Cardiac muscle cell (in vitro differentiated cells and primary cell): ENCODE measurements around the gene CAMK1G. TPM values are rescaled to one million over a fixed set of nuclear protein-coding genes. Genes with fewer than 3 reads are reported as not detected.
A peak's percentile ranks its signal among the peaks of the same experiment; 100 is the strongest.

Experiments
- DNase-seq, 2 donors: peaks; one replicate each; pipeline versions ENCODE4 v3.0.0 to v3.0.0-alpha.2; 2010 to 2017; ENCODE audit warnings: low read depth in 1 of 2, low spot score in 1 of 2
- H3K27ac ChIP-seq: fragments of 200-600 bp; sonication (generic); 2 replicates; pipeline ENCODE4 v1.5.1; 2016
- H3K27me3 ChIP-seq: fragments of 200-600 bp; sonication (generic); 2 replicates; pipeline ENCODE4 v1.6.0; 2016; ENCODE audit warnings: control low read depth
- H3K36me3 ChIP-seq: fragments of 200-600 bp; sonication (generic); 2 replicates; pipeline ENCODE4 v1.5.1; 2016; ENCODE audit warnings: control low read depth
- H3K4me1 ChIP-seq: fragments of 200-600 bp; sonication (generic); 2 replicates; pipeline ENCODE4 v1.8.1; 2017; ENCODE audit warnings: low read depth, mild to moderate bottlenecking, mixed run types
- H3K4me3 ChIP-seq: fragments of 200-600 bp; sonication (generic); 2 replicates; pipeline ENCODE4 v1.5.1; 2016; ENCODE audit warnings: mild to moderate bottlenecking
- H3K9me3 ChIP-seq: fragments of 200-600 bp; sonication (generic); 2 replicates; pipeline ENCODE4 v1.5.1; 2017; ENCODE audit warnings: low read depth, mild to moderate bottlenecking, control low read depth
- polyA plus RNA-seq: library from polyadenylated mRNA; unstranded; fragments of >200 nt; fragmentation: Nextera tagmentation; extraction: Ambion mirVana; gene quantifications from 2 replicates; pipeline ENCODE4 v1.2.1, GENCODE V29; 2016
- total RNA-seq: library from RNA; depleted of rRNA; stranded (reverse); fragments of >200 nt; gene quantifications from 2 replicates; pipeline ENCODE4 v1.2.3, GENCODE V29; 2016
- TF ChIP-seq, protein P1 (sequence below): IDR thresholded peaks from 2 replicates; pipeline ENCODE4 v1.5.1; 2012; ENCODE audit warnings: low read depth, mild to moderate bottlenecking, low read length

CAMK1G gene
- total and polyA plus RNA-seq, 2 experiments from 2014 or later: 5.0 to 8.5 TPM

DNA sequence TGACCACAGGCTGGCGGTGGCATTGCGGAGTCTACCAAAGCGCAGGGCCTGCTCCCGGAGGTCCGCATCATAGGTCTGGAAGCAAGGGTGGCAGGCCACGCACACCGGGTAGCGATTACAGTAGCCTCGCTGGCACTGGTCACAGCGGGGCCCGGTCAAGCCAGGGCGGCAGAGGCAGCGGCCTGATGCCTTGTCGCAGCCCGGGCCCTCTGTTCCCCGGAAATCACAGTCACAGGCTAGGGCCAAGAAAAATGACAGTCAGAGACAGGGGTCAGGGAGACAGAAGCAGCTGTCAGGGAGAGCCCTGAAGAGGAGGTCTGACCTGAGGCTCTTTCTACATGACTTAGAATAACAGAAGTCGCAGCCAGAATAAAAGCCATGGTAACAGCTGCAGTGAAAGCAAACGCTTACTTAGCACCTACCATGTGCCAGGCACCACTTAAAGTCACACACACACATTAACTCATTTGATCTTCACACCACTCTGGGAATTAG, 42.3 kb downstream of the CAMK1G start:
- TF ChIP-seq, protein P1, sequence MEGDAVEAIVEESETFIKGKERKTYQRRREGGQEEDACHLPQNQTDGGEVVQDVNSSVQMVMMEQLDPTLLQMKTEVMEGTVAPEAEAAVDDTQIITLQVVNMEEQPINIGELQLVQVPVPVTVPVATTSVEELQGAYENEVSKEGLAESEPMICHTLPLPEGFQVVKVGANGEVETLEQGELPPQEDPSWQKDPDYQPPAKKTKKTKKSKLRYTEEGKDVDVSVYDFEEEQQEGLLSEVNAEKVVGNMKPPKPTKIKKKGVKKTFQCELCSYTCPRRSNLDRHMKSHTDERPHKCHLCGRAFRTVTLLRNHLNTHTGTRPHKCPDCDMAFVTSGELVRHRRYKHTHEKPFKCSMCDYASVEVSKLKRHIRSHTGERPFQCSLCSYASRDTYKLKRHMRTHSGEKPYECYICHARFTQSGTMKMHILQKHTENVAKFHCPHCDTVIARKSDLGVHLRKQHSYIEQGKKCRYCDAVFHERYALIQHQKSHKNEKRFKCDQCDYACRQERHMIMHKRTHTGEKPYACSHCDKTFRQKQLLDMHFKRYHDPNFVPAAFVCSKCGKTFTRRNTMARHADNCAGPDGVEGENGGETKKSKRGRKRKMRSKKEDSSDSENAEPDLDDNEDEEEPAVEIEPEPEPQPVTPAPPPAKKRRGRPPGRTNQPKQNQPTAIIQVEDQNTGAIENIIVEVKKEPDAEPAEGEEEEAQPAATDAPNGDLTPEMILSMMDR: no peak
- H3K9me3 ChIP-seq: no peaks in the 10 kb centered on the region
- DNase-seq: no peak
- no peak overlapping the region for H3K4me3 ChIP-seq
- no peaks in the 10 kb centered on the region for H3K27me3 ChIP-seq
- H3K27ac ChIP-seq: peak overlapping the region; percentile 74
- H3K4me1 ChIP-seq: peaks cover 17% of the 10 kb centered on the region
- H3K36me3 ChIP-seq: no peaks in the 10 kb centered on the region

DNA sequence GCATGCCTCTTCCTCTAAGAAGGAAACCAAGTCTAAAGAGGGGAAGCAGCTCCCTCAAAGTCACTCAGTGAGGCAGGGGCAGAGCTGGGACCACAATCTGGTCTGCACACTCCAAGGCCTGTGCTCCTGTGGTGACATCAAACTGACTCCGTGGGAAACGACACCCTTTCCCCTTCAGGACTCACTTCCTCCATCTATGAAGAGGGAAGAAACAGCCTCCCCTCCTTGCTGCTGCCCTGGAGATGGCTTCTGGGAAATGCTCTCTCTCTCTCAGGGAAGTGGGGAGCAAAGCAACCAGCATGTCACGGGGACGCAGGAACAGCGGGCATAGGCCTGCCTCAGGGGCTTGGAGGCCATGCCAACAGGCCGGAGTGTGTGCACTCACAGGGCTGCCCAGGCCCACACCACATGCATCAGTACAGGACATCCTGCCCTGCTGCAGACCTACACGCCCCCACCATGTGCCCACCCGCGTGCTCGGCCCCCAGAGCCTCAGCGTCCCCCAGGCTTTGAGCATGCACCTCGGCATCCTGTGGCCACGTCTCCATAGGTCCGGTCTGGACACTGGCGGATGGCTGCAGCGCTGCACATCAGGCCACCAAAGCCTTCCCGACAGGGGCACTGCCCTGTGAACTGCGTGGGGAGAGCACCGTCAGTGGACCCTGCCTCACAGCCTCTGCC, 43.0 kb downstream of the CAMK1G start:
- Histone ChIP-seq H3K27ac (no peak overlapping the region), H3K4me1 (peaks cover 22% of the 10 kb centered on the region)
- TF ChIP-seq, protein P1: no peak

DNA sequence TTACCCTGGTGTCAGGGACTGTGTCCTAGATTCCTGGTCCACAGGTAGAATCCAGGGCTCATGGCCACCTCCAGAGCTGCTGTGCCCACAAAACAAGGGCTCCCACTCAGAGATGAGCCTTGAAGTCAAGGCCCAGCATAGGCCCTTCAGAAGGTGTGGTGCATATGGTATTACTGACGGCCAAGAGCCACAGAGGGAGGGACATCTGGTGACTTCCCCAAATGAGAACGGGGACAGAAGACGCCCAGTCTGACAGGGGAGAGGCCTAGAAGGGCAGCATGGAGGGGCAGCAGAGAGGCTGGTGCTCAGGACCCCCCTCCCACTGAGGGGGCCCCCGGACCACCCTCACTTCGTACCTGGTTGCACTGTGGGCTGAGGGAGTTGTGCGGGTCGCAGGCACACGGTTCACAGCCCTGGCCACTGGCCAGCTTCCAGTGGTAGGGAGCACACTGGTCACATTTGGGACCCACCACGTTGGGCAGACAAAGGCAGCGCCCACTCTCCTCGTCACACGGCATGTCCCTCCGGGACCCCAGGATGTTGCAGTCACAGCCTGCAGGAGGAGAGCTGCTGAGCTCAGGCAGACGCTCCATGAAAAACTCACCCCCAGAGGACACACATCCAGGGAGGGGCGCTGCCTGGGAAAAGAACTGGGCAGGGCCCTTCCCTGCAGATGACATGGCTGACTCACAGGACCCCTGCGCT, 43.7 kb downstream of the CAMK1G start:
- Histone ChIP-seq H3K4me1 (peaks cover 22% of the 10 kb centered on the region), H3K9me3 (no peaks in the 10 kb centered on the region), H3K4me3 (no peak overlapping the region), H3K27ac (no peak overlapping the region), H3K27me3 (no peaks in the 10 kb centered on the region), H3K36me3 (no peaks in the 10 kb centered on the region)
- no peak for DNase-seq
- TF ChIP-seq, protein P1: no peak

More for the DNA sequence above, 43.0 kb downstream of the CAMK1G start:
- no peaks in the 10 kb centered on the region for H3K27me3 ChIP-seq
- H3K4me3 ChIP-seq: no peak overlapping the region
- DNase-seq: no peak
- H3K36me3 ChIP-seq: no peaks in the 10 kb centered on the region
- no peaks in the 10 kb centered on the region for H3K9me3 ChIP-seq

DNA sequence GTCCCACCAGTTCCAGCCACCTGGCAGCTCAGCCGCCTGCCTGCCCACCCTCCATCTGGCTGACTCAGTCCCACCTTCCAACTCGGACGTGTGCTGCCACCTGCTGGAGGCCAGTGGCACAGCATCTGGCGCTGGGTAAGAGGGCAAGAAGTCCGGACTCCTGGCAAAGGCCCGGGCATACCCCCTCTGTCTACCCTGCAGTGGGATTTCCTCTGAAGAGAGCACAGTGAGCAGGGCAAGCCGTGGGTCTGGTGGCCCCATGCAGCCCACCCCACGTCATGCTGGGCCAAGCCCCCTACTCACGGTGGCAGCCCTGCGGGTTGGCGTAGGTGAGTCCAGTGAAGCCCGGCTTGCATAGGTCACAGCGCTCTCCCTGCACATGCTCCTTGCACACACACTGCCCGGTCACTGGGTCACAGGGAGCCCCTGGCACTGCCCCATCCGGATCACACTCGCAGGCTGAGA, 44.2 kb downstream of the CAMK1G start:
- no peaks in the 10 kb centered on the region for H3K36me3 ChIP-seq
- H3K4me1 ChIP-seq: peaks cover 22% of the 10 kb centered on the region
- no peaks in the 10 kb centered on the region for H3K27me3 ChIP-seq
- H3K4me3 ChIP-seq: no peak overlapping the region
- no peak overlapping the region for H3K27ac ChIP-seq
- H3K9me3 ChIP-seq: no peaks in the 10 kb centered on the region
- DNase-seq: peak; percentile 79 to 87
- TF ChIP-seq, protein P1: peak; percentile 98

DNA sequence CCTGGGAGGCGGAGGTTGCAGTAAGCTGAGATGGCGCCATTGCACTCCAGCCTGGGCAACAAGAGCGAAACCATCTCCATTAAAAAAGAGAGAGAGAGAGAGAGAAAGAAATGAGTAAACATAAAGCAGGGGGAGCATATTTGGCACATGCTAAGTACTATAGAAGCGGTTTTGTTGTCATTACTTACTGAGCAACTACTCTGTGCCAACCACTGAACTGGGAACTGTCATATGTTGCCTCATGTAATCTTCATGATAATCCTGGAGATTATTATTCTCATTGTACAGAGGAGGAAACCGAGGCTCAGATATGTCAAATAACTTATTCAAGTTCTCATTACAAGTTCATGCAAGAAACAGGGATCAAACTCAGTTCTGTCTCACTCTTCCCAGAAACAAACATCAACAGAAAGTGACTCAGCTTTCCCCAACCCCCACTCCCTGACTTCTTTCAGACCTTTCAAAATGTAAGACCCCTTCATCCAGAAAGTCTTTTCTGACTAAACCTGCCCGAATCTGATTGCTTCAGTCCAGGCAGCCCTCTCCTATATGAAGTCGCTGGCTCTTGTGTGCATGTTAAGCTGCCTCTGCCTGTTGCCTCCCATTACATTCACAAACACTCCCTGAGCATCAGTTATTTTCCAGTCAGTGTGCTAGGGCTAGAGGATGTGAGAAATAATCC, 45.2 kb downstream of the CAMK1G start:
- Histone ChIP-seq H3K9me3 (no peaks in the 10 kb centered on the region), H3K27ac (no peak overlapping the region), H3K27me3 (no peaks in the 10 kb centered on the region), H3K36me3 (no peaks in the 10 kb centered on the region), H3K4me1 (peaks cover 22% of the 10 kb centered on the region), H3K4me3 (no peak overlapping the region)
- DNase-seq: no peak
- TF ChIP-seq, protein P1: no peak
